Spleen (tissue), 7 donors: ENCODE measurements around the gene HIRIP3.

Source experiments
- POLR2A ChIP-seq, 3 donors: fragments of 450-650 bp; IDR thresholded peaks; one replicate each; pipeline ENCODE4 v1.5.1; 2017; ENCODE audit warnings: antibody characterized with exemption in 3 of 3, mild to moderate bottlenecking in 1 of 3
- POLR2AphosphoS5 ChIP-seq, 3 donors: sonication (generic); formaldehyde crosslinking; IDR thresholded peaks; one replicate each; pipeline ENCODE4 v1.5.1; 2017; ENCODE audit warnings: antibody characterized with exemption in 3 of 3
- TF ChIP-seq, protein P1 (sequence below), 11 experiments: fragments of 200-600 bp in 7 of 11; fragments of 450-650 bp in 4 of 11; sonication (generic) in 4 of 11; IDR thresholded peaks in 8 of 11; conservative IDR thresholded peaks in 3 of 11; 1 replicate in 7 of 11; 2 replicates in 4 of 11; pipeline versions ENCODE4 v1.4.0 to v1.8.0; 2016 to 2021; ENCODE audit warnings: antibody characterized with exemption in 11 of 11, inconsistent platforms in 4 of 11, mild to moderate bottlenecking in 1 of 11
- donor health status: DM: no; HTN: no; CAD: no; lungs with moderate emphysema.
- donor health status: DM: no; HTN: no; CAD: no.
- donor health status: DM: no; HTN: no; CAD: no.

DNA sequence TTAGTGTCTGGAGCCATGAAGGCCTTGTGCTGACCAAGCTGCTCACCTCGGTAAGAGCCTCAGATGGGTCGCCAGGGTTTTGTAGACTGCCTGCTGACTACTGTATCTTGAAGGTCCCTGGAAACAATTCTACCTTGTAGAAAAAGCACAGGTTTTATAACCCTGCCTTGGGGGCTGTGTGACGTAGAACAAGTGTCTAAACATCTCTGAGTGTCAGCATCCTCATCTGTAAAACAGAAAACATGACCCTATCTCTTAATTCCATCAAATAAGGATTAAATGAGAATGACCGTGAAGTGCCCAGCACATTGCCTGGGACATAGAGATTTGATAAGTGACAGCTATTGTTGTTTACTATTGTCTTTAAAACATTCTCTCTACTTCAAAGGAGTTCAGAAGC, 27.2 kb downstream of the HIRIP3 start:
- TF ChIP-seq, protein P1, sequence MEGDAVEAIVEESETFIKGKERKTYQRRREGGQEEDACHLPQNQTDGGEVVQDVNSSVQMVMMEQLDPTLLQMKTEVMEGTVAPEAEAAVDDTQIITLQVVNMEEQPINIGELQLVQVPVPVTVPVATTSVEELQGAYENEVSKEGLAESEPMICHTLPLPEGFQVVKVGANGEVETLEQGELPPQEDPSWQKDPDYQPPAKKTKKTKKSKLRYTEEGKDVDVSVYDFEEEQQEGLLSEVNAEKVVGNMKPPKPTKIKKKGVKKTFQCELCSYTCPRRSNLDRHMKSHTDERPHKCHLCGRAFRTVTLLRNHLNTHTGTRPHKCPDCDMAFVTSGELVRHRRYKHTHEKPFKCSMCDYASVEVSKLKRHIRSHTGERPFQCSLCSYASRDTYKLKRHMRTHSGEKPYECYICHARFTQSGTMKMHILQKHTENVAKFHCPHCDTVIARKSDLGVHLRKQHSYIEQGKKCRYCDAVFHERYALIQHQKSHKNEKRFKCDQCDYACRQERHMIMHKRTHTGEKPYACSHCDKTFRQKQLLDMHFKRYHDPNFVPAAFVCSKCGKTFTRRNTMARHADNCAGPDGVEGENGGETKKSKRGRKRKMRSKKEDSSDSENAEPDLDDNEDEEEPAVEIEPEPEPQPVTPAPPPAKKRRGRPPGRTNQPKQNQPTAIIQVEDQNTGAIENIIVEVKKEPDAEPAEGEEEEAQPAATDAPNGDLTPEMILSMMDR (IDR thresholded peaks at IDR 0.05 in 8 of 11, conservative IDR thresholded peaks at IDR 0.05 in 3 of 11): no peak
- no peak for TF ChIP-seq POLR2A (IDR thresholded peaks at IDR 0.05)
- no peak for TF ChIP-seq POLR2AphosphoS5 (IDR thresholded peaks at IDR 0.05)
